Naive B cell (primary cell): ENCODE measurements around the gene C22orf31. TPM values are rescaled to one million over a fixed set of nuclear protein-coding genes. Genes with fewer than 3 reads are reported as not detected.
"Not testable (repeated sequence)": the region's sequence is repeated elsewhere in the genome, so short reads cannot be mapped to it uniquely, and the experiment has no call there.

Experiments
- ATAC-seq, 2 donors: fragments of 150-1000 bp; cut with Tn5 transposase; 2 replicates each; pipeline ENCODE4 v1.10.0; 2021; ENCODE audit warnings: low read depth in 2 of 2, mild to moderate bottlenecking in 2 of 2, moderate library complexity in 2 of 2
- DNase-seq: peaks from one replicate; pipeline ENCODE4 v3.0.0; 2022
- H3K27ac Mint-ChIP-seq, 6 donors: one replicate each; pipeline ENCODE4 v1.8.0; 2020 to 2022; ENCODE audit warnings: mild to moderate bottlenecking in 6 of 6, mixed read lengths in 6 of 6, moderate library complexity in 5 of 6, inconsistent platforms in 2 of 6
- H3K27me3 Mint-ChIP-seq, 3 donors: one replicate each; pipeline ENCODE4 v1.8.0; 2021 to 2022; ENCODE audit warnings: mixed read lengths in 3 of 3, mild to moderate bottlenecking in 1 of 3
- H3K36me3 Mint-ChIP-seq, 2 donors: one replicate each; pipeline ENCODE4 v1.8.0; 2020 to 2022; ENCODE audit warnings: mixed read lengths in 2 of 2, inconsistent platforms in 1 of 2, mild to moderate bottlenecking in 1 of 2
- H3K4me1 Mint-ChIP-seq, 3 donors: one replicate each; pipeline ENCODE4 v1.8.0; 2020 to 2022; ENCODE audit warnings: mixed read lengths in 3 of 3, inconsistent platforms in 1 of 3, mild to moderate bottlenecking in 1 of 3, moderate library complexity in 1 of 3
- H3K4me3 Mint-ChIP-seq, 8 donors: one replicate each; pipeline ENCODE4 v1.8.0; 2020 to 2022; ENCODE audit warnings: mild to moderate bottlenecking in 8 of 8, mixed read lengths in 8 of 8, moderate library complexity in 8 of 8, inconsistent platforms in 2 of 8
- H3K9me3 Mint-ChIP-seq, 7 donors: one replicate each; pipeline ENCODE4 v1.8.0; 2020 to 2022; ENCODE audit warnings: mixed read lengths in 7 of 7, mild to moderate bottlenecking in 5 of 7, inconsistent platforms in 2 of 7, moderate library complexity in 1 of 7
- polyA plus RNA-seq, 6 donors: library from polyadenylated mRNA; unstranded; fragments of 300-500 nt; fragmentation: Illumina TruSeq; gene quantifications; one replicate each; pipeline ENCODE4 v1.2.3, GENCODE V29; 2021; ENCODE audit warnings: low read depth in 6 of 6

C22orf31 gene
- polyA plus RNA-seq, 6 donors from 2014 or later = not detected

GRCh38 chr22:29040385-29041275 is 21.0 kb downstream of the C22orf31 start:
- Mint-ChIP-seq H3K27ac (no peak overlapping the region), H3K4me1 (no peaks in the 10 kb centered on the region), H3K27me3 (peaks cover 0 to 17% (median 11%) of the 10 kb centered on the region in 3 donors), H3K4me3 (no peak overlapping the region), H3K36me3 (no peaks in the 10 kb centered on the region), H3K9me3 (no peaks in the 10 kb centered on the region)
- ATAC-seq (peak; percentile 40 to 51), DNase-seq (peak; percentile 58)

DNA sequence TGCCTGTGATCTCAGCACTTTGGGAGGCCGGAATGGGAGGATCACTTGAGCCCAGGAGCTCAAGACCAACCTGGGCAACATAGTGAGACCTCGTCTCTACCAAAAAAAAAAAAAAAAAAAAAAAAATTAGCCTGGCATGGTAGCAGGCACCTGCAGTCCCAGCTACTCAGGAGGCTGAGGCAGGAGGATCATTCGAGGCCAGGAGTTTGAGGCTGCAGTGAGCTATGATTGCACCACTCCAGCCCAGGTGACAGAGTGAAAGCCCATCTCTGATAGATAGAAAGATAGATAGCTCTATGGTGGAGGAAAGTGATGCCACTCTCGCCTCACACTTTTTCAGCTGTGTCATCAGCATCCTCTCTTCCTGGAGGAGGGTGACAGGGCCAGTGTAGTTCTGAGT is 21.9 kb downstream of the C22orf31 start:
- DNase-seq, H3K4me3 Mint-ChIP-seq, H3K27ac Mint-ChIP-seq, H3K36me3 Mint-ChIP-seq, H3K4me1 Mint-ChIP-seq, H3K9me3 Mint-ChIP-seq, ATAC-seq: not testable (repeated sequence)
- peaks cover 3 to 18% (median 11%) of the 10 kb centered on the region in 3 donors for H3K27me3 Mint-ChIP-seq

- Mint-ChIP-seq H3K4me1 (no peaks in the 10 kb centered on the region), H3K27ac (no peak overlapping the region), H3K27me3 (peaks cover 9 to 23% (median 11%) of the 10 kb centered on the region in 3 donors), H3K9me3 (no peaks in the 10 kb centered on the region), H3K36me3 (no peaks in the 10 kb centered on the region), H3K4me3 (no peak overlapping the region)
- DNase-seq (no peak), ATAC-seq (no peak)
These were observed 22.5 kb downstream of the C22orf31 start for GRCh38 chr22:29039148-29039547.

- Mint-ChIP-seq H3K27me3 (peaks cover 20 to 32% (median 21%) of the 10 kb centered on the region in 3 donors), H3K36me3 (no peaks in the 10 kb centered on the region), H3K27ac (no peak overlapping the region), H3K4me3 (no peak overlapping the region), H3K4me1 (no peaks in the 10 kb centered on the region), H3K9me3 (no peaks in the 10 kb centered on the region)
- ATAC-seq = no peak
- no peak for DNase-seq
These were observed 24.2 kb downstream of the C22orf31 start for GRCh38 chr22:29037340-29037932.

DNA sequence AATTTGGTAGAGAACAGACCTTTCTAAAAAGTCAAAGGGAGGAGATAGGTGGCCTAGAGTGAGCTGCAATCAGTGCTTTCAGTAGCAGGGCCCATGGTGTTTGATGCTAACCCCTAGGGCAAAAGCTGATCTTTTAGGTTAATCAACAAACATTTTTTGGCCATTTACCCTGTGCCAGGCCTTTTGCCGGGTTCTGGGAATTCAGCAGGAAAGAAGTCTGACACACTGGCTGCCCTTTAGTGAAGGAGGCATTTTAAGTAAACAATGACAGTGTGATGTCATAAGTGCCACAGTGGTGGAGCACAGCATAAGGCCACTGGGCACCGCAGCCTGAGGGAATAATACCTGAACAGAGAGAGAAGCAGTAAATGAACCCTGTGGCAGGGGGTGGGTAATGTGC is 29.0 kb downstream of the C22orf31 start:
- H3K4me3 Mint-ChIP-seq = no peak overlapping the region
- H3K4me1 Mint-ChIP-seq = peaks cover 0 to 10% (median 8%) of the 10 kb centered on the region in 3 donors
- no peak for DNase-seq
- no peaks in the 10 kb centered on the region for H3K36me3 Mint-ChIP-seq
- H3K27ac Mint-ChIP-seq = peak overlapping the region in 2 of 6 donors; percentile 2 to 63
- peaks cover 46 to 67% (median 64%) of the 10 kb centered on the region in 3 donors for H3K27me3 Mint-ChIP-seq
- no peaks in the 10 kb centered on the region for H3K9me3 Mint-ChIP-seq
- no peak for ATAC-seq

GRCh38 chr22:29032014-29032475 is 29.6 kb downstream of the C22orf31 start:
- H3K27me3 Mint-ChIP-seq = peaks cover 46 to 69% (median 67%) of the 10 kb centered on the region in 3 donors
- no peaks in the 10 kb centered on the region for H3K9me3 Mint-ChIP-seq
- ATAC-seq (no peak), DNase-seq (no peak)
- H3K4me1 Mint-ChIP-seq = peaks cover 0 to 10% (median 8%) of the 10 kb centered on the region in 3 donors
- H3K36me3 Mint-ChIP-seq = no peaks in the 10 kb centered on the region
- H3K27ac Mint-ChIP-seq = no peak overlapping the region
- no peak overlapping the region for H3K4me3 Mint-ChIP-seq

- DNase-seq (no peak), ATAC-seq (no peak)
- Mint-ChIP-seq H3K4me1 (peaks cover 0 to 10% (median 8%) of the 10 kb centered on the region in 3 donors), H3K4me3 (peak overlapping the region in 5 of 8 donors; percentile 28 to 78 (median 49)), H3K27me3 (peaks cover 52 to 69% (median 67%) of the 10 kb centered on the region in 3 donors), H3K9me3 (no peaks in the 10 kb centered on the region), H3K36me3 (no peaks in the 10 kb centered on the region), H3K27ac (no peak overlapping the region)
These were observed 30.2 kb downstream of the C22orf31 start for GRCh38 chr22:29031227-29032011.

DNA sequence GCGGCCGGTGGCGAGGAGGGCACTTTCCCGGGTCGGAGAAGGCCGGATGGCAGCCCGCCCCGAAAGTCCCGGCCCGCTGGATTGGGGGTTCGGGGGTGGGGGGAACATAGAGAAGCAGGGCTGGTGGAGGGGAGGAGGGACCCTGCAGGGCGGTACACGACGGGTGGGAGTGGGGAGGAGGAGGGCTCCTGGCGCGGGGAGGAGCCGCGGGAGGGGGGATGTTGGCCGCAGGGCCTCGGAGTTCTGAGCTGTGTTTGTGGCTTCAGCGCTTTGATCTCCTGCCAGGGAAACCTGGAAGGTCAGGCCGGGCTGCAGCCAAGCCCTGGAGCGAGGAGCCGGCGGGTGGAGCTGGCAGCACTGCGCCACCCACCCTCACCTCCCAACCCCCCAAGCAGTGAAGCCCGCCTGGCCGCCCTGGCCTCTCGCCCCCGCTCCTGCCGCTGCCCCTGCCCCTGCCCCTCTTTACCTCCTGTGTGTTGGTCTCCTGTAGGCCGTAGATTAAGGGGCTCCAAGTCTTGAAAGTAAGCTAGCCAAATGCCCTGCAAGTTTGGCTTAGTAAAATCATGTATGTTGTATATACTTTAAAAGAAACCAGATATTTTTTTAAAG is 30.9 kb downstream of the C22orf31 start:
- Mint-ChIP-seq H3K27me3 (peaks cover 52 to 69% (median 67%) of the 10 kb centered on the region in 3 donors), H3K9me3 (no peaks in the 10 kb centered on the region), H3K4me3 (peak overlapping the region in 7 of 8 donors; percentile 53 to 87 (median 70)), H3K4me1 (peaks cover 0 to 10% (median 8%) of the 10 kb centered on the region in 3 donors), H3K36me3 (no peaks in the 10 kb centered on the region), H3K27ac (peak overlapping the region in 1 of 6 donors; percentile 71)
- DNase-seq (no peak), ATAC-seq (no peak)

DNA sequence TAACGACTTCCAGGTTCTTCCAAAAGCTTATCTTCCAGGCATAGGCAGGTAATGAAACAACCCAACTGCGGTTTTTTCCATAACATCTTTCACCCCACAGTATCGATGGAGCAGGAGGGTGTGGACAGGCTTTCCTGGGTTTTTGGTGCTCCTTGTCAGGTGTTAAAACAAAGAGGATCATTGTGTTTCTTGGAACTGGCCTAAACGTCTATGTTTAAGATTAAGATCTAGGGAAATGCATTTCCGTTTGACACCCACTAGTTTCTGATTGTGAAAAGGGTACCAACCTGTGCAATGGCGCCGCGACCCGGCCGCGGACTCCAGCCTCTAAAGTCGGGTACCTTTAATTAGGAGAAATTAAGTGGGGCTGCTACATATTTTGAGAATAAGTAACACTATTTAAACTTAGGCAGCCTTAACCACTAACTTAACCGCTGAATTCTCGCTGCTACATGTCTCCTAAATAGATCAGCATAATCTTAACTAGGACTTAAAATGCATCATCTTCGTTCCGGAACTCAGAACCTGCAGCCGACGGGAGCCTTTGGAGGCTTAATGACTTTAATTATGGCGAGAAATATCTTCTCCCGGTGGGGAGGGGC is 31.5 kb downstream of the C22orf31 start:
- H3K9me3 Mint-ChIP-seq = no peaks in the 10 kb centered on the region
- H3K4me1 Mint-ChIP-seq = peaks cover 0 to 10% (median 8%) of the 10 kb centered on the region in 3 donors
- H3K27me3 Mint-ChIP-seq = peaks cover 52 to 73% (median 67%) of the 10 kb centered on the region in 3 donors
- ATAC-seq (no peak), DNase-seq (no peak)
- H3K36me3 Mint-ChIP-seq = no peaks in the 10 kb centered on the region
- H3K27ac Mint-ChIP-seq = no peak overlapping the region
- peak overlapping the region in 7 of 8 donors; percentile 53 to 87 (median 70) for H3K4me3 Mint-ChIP-seq

- H3K4me3 Mint-ChIP-seq = peak overlapping the region in 1 of 8 donors; percentile 37
- H3K9me3 Mint-ChIP-seq = no peaks in the 10 kb centered on the region
- H3K27me3 Mint-ChIP-seq = peaks cover 52 to 70% (median 64%) of the 10 kb centered on the region in 3 donors
These were observed 32.2 kb downstream of the C22orf31 start for GRCh38 chr22:29029202-29030000.

DNA sequence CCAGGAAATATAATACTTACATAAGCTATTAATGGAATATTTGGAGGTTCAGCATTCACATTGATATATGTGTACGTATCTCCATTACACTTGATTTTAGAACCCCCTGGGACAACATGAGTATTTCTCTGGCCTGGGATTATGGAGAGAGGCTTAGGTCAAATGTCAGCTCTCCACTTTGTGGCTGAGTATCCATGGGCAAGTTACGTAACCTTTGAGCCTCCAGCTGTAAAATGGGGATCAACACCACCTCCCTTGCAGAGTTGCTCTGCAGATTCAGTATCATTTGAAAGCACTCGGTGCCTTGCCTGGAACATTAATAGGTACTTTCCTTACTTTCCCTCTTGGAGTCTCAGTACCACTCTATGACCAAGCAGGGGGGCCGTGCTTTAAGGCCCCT is 33.2 kb downstream of the C22orf31 start:
- ATAC-seq (no peak), DNase-seq (no peak)
- Mint-ChIP-seq H3K27ac (no peak overlapping the region), H3K36me3 (no peaks in the 10 kb centered on the region), H3K4me3 (no peak overlapping the region), H3K4me1 (peaks cover 0 to 10% (median 8%) of the 10 kb centered on the region in 3 donors), H3K9me3 (no peaks in the 10 kb centered on the region), H3K27me3 (peaks cover 47 to 65% (median 64%) of the 10 kb centered on the region in 3 donors)

More at GRCh38 chr22:29029202-29030000, 32.2 kb downstream of the C22orf31 start:
- ATAC-seq (no peak), DNase-seq (no peak)
- Mint-ChIP-seq H3K27ac (no peak overlapping the region), H3K36me3 (no peaks in the 10 kb centered on the region), H3K4me1 (peaks cover 0 to 10% (median 8%) of the 10 kb centered on the region in 3 donors)

GRCh38 chr22:29026579-29026978 is 35.1 kb downstream of the C22orf31 start:
- Mint-ChIP-seq H3K36me3 (no peaks in the 10 kb centered on the region), H3K9me3 (no peaks in the 10 kb centered on the region), H3K27ac (no peak overlapping the region), H3K27me3 (peaks cover 43 to 50% (median 48%) of the 10 kb centered on the region in 3 donors), H3K4me1 (peaks cover 0 to 10% (median 8%) of the 10 kb centered on the region in 3 donors), H3K4me3 (no peak overlapping the region)
- DNase-seq (no peak), ATAC-seq (no peak)
